ENCODE results near the gene PFDN2. TPM values are rescaled to one million over a fixed set of nuclear protein-coding genes. Genes with fewer than 3 reads are reported as not detected.

PFDN2 gene
- total RNA-seq, 2 experiments from 2014 or later = 52.7 to 95.3 TPM

DNA sequence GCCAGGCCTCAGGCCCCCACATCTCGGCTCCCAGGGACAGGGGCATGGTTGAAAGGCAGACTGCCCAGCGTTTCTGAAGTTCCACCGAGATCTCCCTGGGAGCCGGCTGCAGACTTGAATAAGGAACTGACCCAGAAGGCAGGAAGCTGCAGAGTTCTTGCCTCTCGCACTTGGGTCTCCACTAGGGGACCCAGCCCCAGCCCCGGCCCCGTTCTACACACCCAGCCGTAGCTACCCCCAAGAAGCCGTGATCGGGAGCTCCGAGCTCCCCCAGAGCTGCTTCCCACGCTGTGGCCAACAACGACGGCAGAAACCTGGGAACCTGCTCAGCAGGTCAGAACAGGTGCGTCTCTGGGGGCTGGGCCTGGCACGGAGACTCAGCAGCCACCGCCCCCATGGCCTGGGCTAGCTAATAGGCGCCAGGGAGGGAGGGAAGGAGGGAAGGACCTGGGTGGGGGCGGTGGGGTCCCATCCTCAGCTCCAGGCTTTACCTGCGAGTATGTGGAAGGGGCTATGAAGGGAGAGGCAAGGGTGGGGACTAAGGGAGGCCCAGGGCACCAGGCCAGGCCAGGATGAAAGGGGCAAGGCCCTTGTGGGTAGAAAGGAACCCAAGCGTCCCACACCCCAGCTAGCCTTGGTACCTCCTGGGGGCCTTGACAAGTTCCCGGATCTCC lies 28.4 kb downstream of the PFDN2 start, which contains the start of gene NECTIN4:
Gene NECTIN4, minus strand, starts transcription at position 308 of the 674 bp plus-strand sequence. Its CDS starts 262 bp downstream, at position 46.
- ChIA-PET CTCF (ENCODE audit: unreplicated experiment) (no interaction called here), POLR2A (interaction anchor here (0.6 kb wide), 1 partner anchor 51 kb away, joined by 3 read pairs; no protein-coding TSS in a partner anchor)
- no peak within 1 kb of the TSS for H2AFZ ChIP-seq (ENCODE audit: low read length)
- TF ChIP-seq EZH2phosphoT487 (IDR thresholded peaks at IDR 0.05; ENCODE audit: borderline replicate concordance, low read depth, low read length) = no peak
- TF ChIP-seq, protein P1, sequence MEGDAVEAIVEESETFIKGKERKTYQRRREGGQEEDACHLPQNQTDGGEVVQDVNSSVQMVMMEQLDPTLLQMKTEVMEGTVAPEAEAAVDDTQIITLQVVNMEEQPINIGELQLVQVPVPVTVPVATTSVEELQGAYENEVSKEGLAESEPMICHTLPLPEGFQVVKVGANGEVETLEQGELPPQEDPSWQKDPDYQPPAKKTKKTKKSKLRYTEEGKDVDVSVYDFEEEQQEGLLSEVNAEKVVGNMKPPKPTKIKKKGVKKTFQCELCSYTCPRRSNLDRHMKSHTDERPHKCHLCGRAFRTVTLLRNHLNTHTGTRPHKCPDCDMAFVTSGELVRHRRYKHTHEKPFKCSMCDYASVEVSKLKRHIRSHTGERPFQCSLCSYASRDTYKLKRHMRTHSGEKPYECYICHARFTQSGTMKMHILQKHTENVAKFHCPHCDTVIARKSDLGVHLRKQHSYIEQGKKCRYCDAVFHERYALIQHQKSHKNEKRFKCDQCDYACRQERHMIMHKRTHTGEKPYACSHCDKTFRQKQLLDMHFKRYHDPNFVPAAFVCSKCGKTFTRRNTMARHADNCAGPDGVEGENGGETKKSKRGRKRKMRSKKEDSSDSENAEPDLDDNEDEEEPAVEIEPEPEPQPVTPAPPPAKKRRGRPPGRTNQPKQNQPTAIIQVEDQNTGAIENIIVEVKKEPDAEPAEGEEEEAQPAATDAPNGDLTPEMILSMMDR (conservative IDR thresholded peaks at IDR 0.05; ENCODE audit: low read length) = no peak
- H3K4me3 ChIP-seq (ENCODE audit: low read depth, low read length, poor library complexity, severe bottlenecking) = no peak within 1 kb of the TSS
- intact Hi-C loops (cut with micrococcal nuclease; ENCODE audit: unreplicated experiment) = no loop called here
- no peak within 1 kb of the TSS for H3K4me2 ChIP-seq (ENCODE audit: low read length)
- H3K79me2 ChIP-seq (ENCODE audit: insufficient read depth, low read depth, low read length) = no peaks in the 10 kb centered on the region
- H3K4me1 ChIP-seq (ENCODE audit: insufficient read depth, low read length, poor library complexity, severe bottlenecking) = no peaks in the 10 kb centered on the region
- no peaks in the 10 kb centered on the region for H4K20me1 ChIP-seq (ENCODE audit: insufficient read depth, low read length)
- no TSS peak for BruUV-seq (replicated peaks)
- no peak within 1 kb of the TSS for H3K27ac ChIP-seq (ENCODE audit: low read depth, low read length, poor library complexity, severe bottlenecking)
- H3K9me3 ChIP-seq (ENCODE audit: low read length) = no peaks in the 10 kb centered on the region
- DNase-seq (ENCODE audit: low spot score) = no peak
- H3K9me2 ChIP-seq (ENCODE audit: insufficient read depth, low read length) = no peaks in the 10 kb centered on the region
- H3K36me3 ChIP-seq (ENCODE audit: insufficient read depth, low read length) = no peaks in the 10 kb centered on the region

DNA sequence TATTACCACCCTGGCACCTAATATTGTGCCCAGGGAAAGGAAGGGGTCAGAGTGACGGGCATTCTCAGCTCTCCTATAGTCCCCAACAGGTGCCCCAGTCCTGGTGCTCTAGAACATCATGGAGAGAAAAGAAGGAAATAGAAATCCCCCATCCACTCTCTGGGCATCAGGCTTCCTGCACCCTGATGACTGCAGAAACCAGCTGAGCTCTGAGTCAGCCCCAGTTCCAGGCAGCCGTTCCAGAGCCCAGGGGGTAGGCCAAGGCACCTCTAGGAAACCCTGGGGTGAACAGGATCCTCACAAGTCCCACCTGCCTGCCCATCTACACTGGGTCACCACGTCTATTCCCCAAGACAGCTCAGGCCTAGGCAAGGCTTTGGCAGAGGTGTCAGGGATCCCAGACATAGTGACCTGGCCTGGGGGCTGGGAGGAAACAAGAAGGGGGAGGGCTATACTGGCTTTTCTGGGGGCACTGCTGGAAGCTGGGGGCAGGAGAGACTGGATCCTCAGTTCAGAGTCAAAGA lies 29.2 kb downstream of the PFDN2 start:
- BruUV-seq (replicated peaks) = no TSS peak
- H4K20me1 ChIP-seq (ENCODE audit: insufficient read depth, low read length) = no peaks in the 10 kb centered on the region
- H3K4me1 ChIP-seq (ENCODE audit: insufficient read depth, low read length, poor library complexity, severe bottlenecking) = no peaks in the 10 kb centered on the region
- H3K9me2 ChIP-seq (ENCODE audit: insufficient read depth, low read length) = no peaks in the 10 kb centered on the region
- H3K79me2 ChIP-seq (ENCODE audit: insufficient read depth, low read depth, low read length) = no peaks in the 10 kb centered on the region
- ChIA-PET CTCF (ENCODE audit: unreplicated experiment) (no interaction called here), POLR2A (interaction anchor here (0.6 kb wide), 1 partner anchor 52 kb away, joined by 3 read pairs; no protein-coding TSS in a partner anchor)
- H3K36me3 ChIP-seq (ENCODE audit: insufficient read depth, low read length) = no peaks in the 10 kb centered on the region
- DNase-seq (ENCODE audit: low spot score) = no peak
- TF ChIP-seq EZH2phosphoT487 (IDR thresholded peaks at IDR 0.05; ENCODE audit: borderline replicate concordance, low read depth, low read length) = no peak
- TF ChIP-seq, protein P1 (conservative IDR thresholded peaks at IDR 0.05; ENCODE audit: low read length) = no peak
- H2AFZ ChIP-seq (ENCODE audit: low read length) = no peak overlapping the region
- H3K27ac ChIP-seq (ENCODE audit: low read depth, low read length, poor library complexity, severe bottlenecking) = no peak overlapping the region
- H3K4me3 ChIP-seq (ENCODE audit: low read depth, low read length, poor library complexity, severe bottlenecking) = no peak overlapping the region
- H3K4me2 ChIP-seq (ENCODE audit: low read length) = no peak overlapping the region
- no peaks in the 10 kb centered on the region for H3K9me3 ChIP-seq (ENCODE audit: low read length)
- intact Hi-C loops (cut with micrococcal nuclease; ENCODE audit: unreplicated experiment) = no loop called here

DNA sequence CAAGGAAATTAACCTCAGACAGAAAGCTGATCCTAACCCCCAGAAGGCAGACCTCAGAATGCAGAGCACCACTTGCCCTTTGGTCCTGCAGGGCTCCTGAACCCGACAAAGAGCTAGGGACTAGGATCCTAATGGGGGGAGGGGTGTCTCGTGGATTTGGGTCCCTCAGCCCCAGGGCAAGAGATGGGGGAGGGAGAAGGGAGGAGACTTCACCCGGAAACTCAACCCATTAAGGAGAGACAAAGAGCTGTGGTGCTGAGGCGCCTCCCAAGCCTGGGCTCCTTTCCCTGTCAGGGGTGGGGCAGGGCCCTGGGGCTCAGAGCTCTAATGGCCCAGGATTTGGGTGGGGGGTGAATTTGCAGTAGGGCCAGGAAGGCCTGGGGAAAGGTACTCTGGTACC lies 31.4 kb downstream of the PFDN2 start:
- Histone ChIP-seq H3K79me2 (ENCODE audit: insufficient read depth, low read depth, low read length) (no peaks in the 10 kb centered on the region), H3K4me3 (ENCODE audit: low read depth, low read length, poor library complexity, severe bottlenecking) (no peak overlapping the region), H2AFZ (ENCODE audit: low read length) (no peak overlapping the region), H3K36me3 (ENCODE audit: insufficient read depth, low read length) (no peaks in the 10 kb centered on the region), H3K27ac (ENCODE audit: low read depth, low read length, poor library complexity, severe bottlenecking) (no peak overlapping the region), H4K20me1 (ENCODE audit: insufficient read depth, low read length) (no peaks in the 10 kb centered on the region), H3K9me2 (ENCODE audit: insufficient read depth, low read length) (no peaks in the 10 kb centered on the region), H3K9me3 (ENCODE audit: low read length) (no peaks in the 10 kb centered on the region), H3K4me1 (ENCODE audit: insufficient read depth, low read length, poor library complexity, severe bottlenecking) (no peaks in the 10 kb centered on the region), H3K4me2 (ENCODE audit: low read length) (no peak overlapping the region)
- DNase-seq (ENCODE audit: low spot score) = no peak
- intact Hi-C loops (cut with micrococcal nuclease; ENCODE audit: unreplicated experiment) = no loop called here
- ChIA-PET POLR2A (interaction anchor here (0.9 to 2.0 kb wide), 2 partner anchors 16 to 134 kb away, joined by 3 to 9 read pairs; partner anchors contain the start of gene ARHGAP30), CTCF (ENCODE audit: unreplicated experiment) (no interaction called here)
- BruUV-seq (replicated peaks) = no TSS peak
- TF ChIP-seq, protein P1 (conservative IDR thresholded peaks at IDR 0.05; ENCODE audit: low read length) = no peak
- no peak for TF ChIP-seq EZH2phosphoT487 (IDR thresholded peaks at IDR 0.05; ENCODE audit: borderline replicate concordance, low read depth, low read length)

Data from OCI-LY7 (cell line).